H9 (cell line): ENCODE measurements around the gene PARP1. TPM values are rescaled to one million over a fixed set of nuclear protein-coding genes. Genes with fewer than 3 reads are reported as not detected.

Experiments used
- DNase-seq: peaks from one replicate; pipeline ENCODE4 v3.0.0-alpha.2; 2017
- H2AFZ ChIP-seq: one replicate; pipeline ENCODE4 v1.6.1; 2013; ENCODE audit warnings: mild to moderate bottlenecking, low read length, control low read depth, moderate library complexity
- H2AK5ac ChIP-seq: 2 replicates; pipeline ENCODE4 v1.6.1; 2013; ENCODE audit warnings: low read length, control low read depth, mixed read lengths; ENCODE audit not compliant: insufficient read length
- H2BK120ac ChIP-seq: one replicate; pipeline ENCODE4 v1.6.1; 2013; ENCODE audit warnings: low read depth, mild to moderate bottlenecking, low read length, control low read depth, inconsistent platforms; ENCODE audit not compliant: poor library complexity, severe bottlenecking
- H2BK12ac ChIP-seq: 2 replicates; pipeline ENCODE4 v1.6.1; 2013; ENCODE audit warnings: low read length, control low read depth, mixed read lengths, low read depth; ENCODE audit not compliant: insufficient read length
- H2BK15ac ChIP-seq: 2 replicates; pipeline ENCODE4 v1.6.1; 2013; ENCODE audit warnings: low read depth, low read length, control low read depth
- H2BK20ac ChIP-seq: one replicate; pipeline ENCODE4 v1.6.1; 2013; ENCODE audit warnings: low read depth, mild to moderate bottlenecking, low read length, control low read depth, inconsistent platforms; ENCODE audit not compliant: poor library complexity, severe bottlenecking
- H2BK5ac ChIP-seq: 2 replicates; pipeline ENCODE4 v1.6.1; 2013; ENCODE audit warnings: low read length, control low read depth, mixed read lengths; ENCODE audit not compliant: insufficient read length
- H3K14ac ChIP-seq: 2 replicates; pipeline ENCODE4 v1.6.1; 2013; ENCODE audit warnings: low read length, control low read depth; ENCODE audit not compliant: insufficient read depth
- H3K18ac ChIP-seq: 2 replicates; pipeline ENCODE4 v1.6.1; 2013; ENCODE audit warnings: low read depth, mild to moderate bottlenecking, mixed read lengths, low read length, control low read depth; ENCODE audit not compliant: insufficient read length
- H3K23ac ChIP-seq: 2 replicates; pipeline ENCODE4 v1.6.1; 2013; ENCODE audit warnings: low read length, control low read depth, mixed read lengths, low read depth; ENCODE audit not compliant: insufficient read length
- H3K23me2 ChIP-seq: 2 replicates; pipeline ENCODE4 v1.6.1; 2013; ENCODE audit warnings: low read depth, mild to moderate bottlenecking, mixed read lengths, low read length, control low read depth; ENCODE audit not compliant: insufficient read length, poor library complexity, severe bottlenecking
- H3K27ac ChIP-seq: 2 replicates; pipeline ENCODE4 v1.5.1; 2013; ENCODE audit warnings: low read length, control low read depth, mixed read lengths, low read depth; ENCODE audit not compliant: insufficient read length
- H3K27me3 ChIP-seq: 2 replicates; pipeline ENCODE4 v1.6.1; 2013; ENCODE audit warnings: low read length, control low read depth, inconsistent platforms; ENCODE audit not compliant: insufficient read depth
- H3K4ac ChIP-seq: 2 replicates; pipeline ENCODE4 v1.6.1; 2013; ENCODE audit warnings: low read depth, mild to moderate bottlenecking, control low read depth, inconsistent platforms, low read length, moderate library complexity
- H3K4me1 ChIP-seq: 2 replicates; pipeline ENCODE4 v1.6.1; 2013; ENCODE audit warnings: low read length, control low read depth, inconsistent platforms; ENCODE audit not compliant: insufficient read depth
- H3K4me2 ChIP-seq: 2 replicates; pipeline ENCODE4 v1.6.1; 2013; ENCODE audit warnings: low read length, control low read depth, mixed read lengths; ENCODE audit not compliant: insufficient read length, insufficient read depth
- H3K56ac ChIP-seq: 2 replicates; pipeline ENCODE4 v1.6.1; 2013; ENCODE audit warnings: low read depth, mild to moderate bottlenecking, mixed read lengths, low read length, control low read depth; ENCODE audit not compliant: insufficient read length
- H3K79me1 ChIP-seq: 2 replicates; pipeline ENCODE4 v1.6.1; 2013; ENCODE audit warnings: low read depth, mild to moderate bottlenecking, moderate library complexity, low read length, control low read depth, inconsistent platforms; ENCODE audit not compliant: insufficient read depth, poor library complexity, severe bottlenecking
- H3K79me2 ChIP-seq: 2 replicates; pipeline ENCODE4 v1.6.1; 2013; ENCODE audit warnings: low read length, control low read depth, inconsistent platforms; ENCODE audit not compliant: insufficient read depth
- H3K9ac ChIP-seq: 2 replicates; pipeline ENCODE4 v1.6.1; 2013; ENCODE audit warnings: low read length, control low read depth, mixed read lengths; ENCODE audit not compliant: insufficient read length; ENCODE audit errors: extremely low read depth
- H3K9me3 ChIP-seq: one replicate; pipeline ENCODE4 v1.6.1; 2013; ENCODE audit warnings: low read depth, low read length, inconsistent platforms; ENCODE audit not compliant: control insufficient read depth
- H3T11ph ChIP-seq: one replicate; pipeline ENCODE4 v1.6.1; 2013; ENCODE audit warnings: mild to moderate bottlenecking, low read length, control low read depth, inconsistent platforms
- H4K20me1 ChIP-seq: one replicate; pipeline ENCODE4 v1.6.1; 2013; ENCODE audit not compliant: control insufficient read depth, insufficient read length, insufficient read depth
- H4K5ac ChIP-seq: 2 replicates; pipeline ENCODE4 v1.6.1; 2013; ENCODE audit warnings: low read depth, mild to moderate bottlenecking, mixed read lengths, low read length, control low read depth; ENCODE audit not compliant: insufficient read length
- H4K8ac ChIP-seq: replicated peaks from 2 replicates; pipeline ENCODE4 v1.6.1; 2013; ENCODE audit warnings: low read length, control low read depth, mixed read lengths, low read depth; ENCODE audit not compliant: insufficient read length
- H4K91ac ChIP-seq: 2 replicates; pipeline ENCODE4 v1.6.1; 2013; ENCODE audit warnings: low read depth, mild to moderate bottlenecking, moderate library complexity, mixed read lengths, low read length, control low read depth; ENCODE audit not compliant: insufficient read length
- H3K27ac Mint-ChIP-seq, 3 experiments: 2 replicates in 2 of 3; 3 replicates in 1 of 3; pipeline ENCODE4 v1.8.0; 2020 to 2021; ENCODE audit warnings: mixed read lengths in 3 of 3, mild to moderate bottlenecking in 1 of 3, moderate library complexity in 1 of 3
- H3K27me3 Mint-ChIP-seq: 2 replicates; pipeline ENCODE4 v1.8.0; 2021; ENCODE audit warnings: low read depth, mild to moderate bottlenecking, moderate library complexity, mixed read lengths
- H3K36me3 Mint-ChIP-seq, 3 experiments: 2 replicates in 2 of 3; 3 replicates in 1 of 3; pipeline ENCODE4 v1.8.0; 2020 to 2021; ENCODE audit warnings: low read depth in 3 of 3, mixed read lengths in 3 of 3; ENCODE audit not compliant: insufficient read depth in 1 of 3
- H3K4me1 Mint-ChIP-seq, 2 experiments: 2 replicates each; pipeline ENCODE4 v1.8.0; 2020; ENCODE audit warnings: mixed read lengths in 2 of 2
- H3K4me3 Mint-ChIP-seq, 2 experiments: 2 replicates in 1 of 2; 3 replicates in 1 of 2; pipeline ENCODE4 v1.8.0; 2020 to 2021; ENCODE audit warnings: mild to moderate bottlenecking in 2 of 2, mixed read lengths in 2 of 2, moderate library complexity in 1 of 2
- H3K9me3 Mint-ChIP-seq, 2 experiments: 2 replicates in 1 of 2; 3 replicates in 1 of 2; pipeline ENCODE4 v1.8.0; 2020; ENCODE audit warnings: mild to moderate bottlenecking in 2 of 2, mixed read lengths in 2 of 2, moderate library complexity in 1 of 2
- CTCF ChIP-seq: fragments of 200-600 bp; sonication (generic); conservative IDR thresholded peaks from 3 replicates; pipeline ENCODE4 v1.8.0; 2021; ENCODE audit warnings: antibody characterized with exemption, mild to moderate bottlenecking
- WGBS: extraction: QIAGEN DNeasy Blood & Tissue Kit; methylation state at CpG from one replicate; pipeline ENCODE4 v1.1.7; 2013; ENCODE audit warnings: missing lambda C conversion rate, low lambda C conversion rate, mixed read lengths; ENCODE audit not compliant: insufficient read length; ENCODE audit errors: extremely low coverage; 5-methylcytosine and 5-hydroxymethylcytosine counted together
- total RNA-seq: library from RNA; stranded (reverse); gene quantifications from 2 replicates; pipeline ENCODE4 v1.2.1, GENCODE V29; 2021

PARP1 gene
- total RNA-seq, 1 experiment from 2014 or later: 337 TPM

DNA sequence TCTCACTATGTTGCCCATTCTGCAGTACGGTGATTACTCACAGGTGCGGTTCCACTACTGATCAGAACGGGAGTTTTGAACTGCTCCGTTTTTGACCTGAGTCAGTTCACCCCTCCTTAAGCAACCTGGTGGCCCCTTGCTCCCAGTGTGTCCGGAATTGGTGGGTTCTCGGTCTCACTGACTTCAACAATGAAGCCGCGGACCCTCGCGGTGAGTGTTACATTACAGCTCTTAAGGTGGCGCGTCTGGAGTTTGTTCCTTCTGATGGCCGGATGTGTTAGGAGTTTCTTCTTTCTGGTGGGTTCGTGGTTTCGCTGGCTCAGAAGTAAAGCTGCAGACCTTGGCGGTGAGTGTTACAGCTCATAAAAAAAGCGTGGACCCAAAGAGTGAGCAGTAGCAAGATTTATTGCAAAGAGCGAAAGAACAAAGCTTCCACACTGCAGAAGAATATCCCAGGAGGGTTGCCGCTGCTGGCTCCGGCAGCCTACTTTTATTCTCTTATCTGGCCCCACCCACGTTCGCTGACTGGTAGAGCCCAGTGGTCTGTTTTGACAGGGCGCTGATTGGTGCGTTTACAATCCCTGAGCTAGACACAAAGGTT, 17.6 kb upstream of the PARP1 start:
- Histone ChIP-seq H3K9ac (no peak overlapping the region), H3K56ac (no peak overlapping the region), H3K14ac (no peak overlapping the region), H4K91ac (no peak overlapping the region), H2BK15ac (no peak overlapping the region), H3K27ac (no peak overlapping the region), H3K4me2 (no peak overlapping the region), H3K9me3 (no peaks in the 10 kb centered on the region), H3K4ac (no peak overlapping the region), H2BK5ac (no peak overlapping the region), H2AFZ (no peak overlapping the region), H3K23ac (no peak overlapping the region), H4K20me1 (no peaks in the 10 kb centered on the region), H2BK12ac (no peak overlapping the region), H3K23me2 (no peaks in the 10 kb centered on the region), H3K79me1 (no peaks in the 10 kb centered on the region), H4K8ac (no peak overlapping the region), H3K18ac (no peak overlapping the region), H3T11ph (no peak overlapping the region), H2AK5ac (no peak overlapping the region), H4K5ac (no peak overlapping the region), H3K4me1 (no peaks in the 10 kb centered on the region; the same call in 1 of the 2 replicates), H3K27me3 (no peaks in the 10 kb centered on the region), H2BK120ac (no peak overlapping the region), H2BK20ac (no peak overlapping the region), H3K79me2 (no peaks in the 10 kb centered on the region; the same call in 1 of the 2 replicates)
- H3K9me3 Mint-ChIP-seq: no peaks in the 10 kb centered on the region
- no peak for TF ChIP-seq CTCF
- no peaks in the 10 kb centered on the region for H3K36me3 Mint-ChIP-seq
- H3K27me3 Mint-ChIP-seq: no peaks in the 10 kb centered on the region; the same call in 1 of the 2 replicates
- H3K4me3 Mint-ChIP-seq: no peak overlapping the region; a peak in 1 of 5 replicates
- peaks cover 8 to 16% of the 10 kb centered on the region in 2 experiments for H3K4me1 Mint-ChIP-seq
- no CpG with 5 or more reads among the region's 24 CpGs for WGBS
- DNase-seq: no peak
- H3K27ac Mint-ChIP-seq: no peak overlapping the region
